Measurements from ENCODE around the gene REEP1.
"Not testable (repeated sequence)": the region's sequence is repeated elsewhere in the genome, so short reads cannot be mapped to it uniquely, and the experiment has no call there.

The REEP1 gene

GRCh38 chr2:86345783-86346370, 8.5 kb upstream of the REEP1 start:
- DNase-seq (ENCODE audit: low read depth), result not testable (repeated sequence)

GRCh38 chr2:86344404-86344803, 7.0 kb upstream of the REEP1 start:
- no peak for DNase-seq (ENCODE audit: low read depth)

GRCh38 chr2:86342488-86342887, 5.1 kb upstream of the REEP1 start:
- DNase-seq (ENCODE audit: low read depth), result no peak

GRCh38 chr2:86341470-86341869, 4.0 kb upstream of the REEP1 start:
- no peak for DNase-seq (ENCODE audit: low read depth)

- no peak for DNase-seq (ENCODE audit: low read depth)
These were observed 1.4 kb upstream of the REEP1 start for GRCh38 chr2:86338778-86339295.

GRCh38 chr2:86336675-86337243, 667 bp downstream of the REEP1 start:
- DNase-seq (ENCODE audit: low read depth), result no peak

GRCh38 chr2:86335865-86336674, 1.4 kb downstream of the REEP1 start:
- no peak for DNase-seq (ENCODE audit: low read depth)

GRCh38 chr2:86333378-86333777, 4.0 kb downstream of the REEP1 start:
- no peak for DNase-seq (ENCODE audit: low read depth)

GRCh38 chr2:86332654-86333053, 4.8 kb downstream of the REEP1 start:
- no peak for DNase-seq (ENCODE audit: low read depth)

- DNase-seq (ENCODE audit: low read depth), result no peak
These were observed 6.0 kb downstream of the REEP1 start for GRCh38 chr2:86331384-86331783.

- DNase-seq (ENCODE audit: low read depth), result no peak
These were observed 7.4 kb downstream of the REEP1 start for GRCh38 chr2:86330001-86330400.

GRCh38 chr2:86323273-86324021, 14.0 kb downstream of the REEP1 start:
- no peak for DNase-seq (ENCODE audit: low read depth)

GRCh38 chr2:86319700-86320580, 17.5 kb downstream of the REEP1 start:
- no peak for DNase-seq (ENCODE audit: low read depth)

- no peak for DNase-seq (ENCODE audit: low read depth)
These were observed 22.3 kb downstream of the REEP1 start for GRCh38 chr2:86315084-86315483.

- no peak for DNase-seq (ENCODE audit: low read depth)
These were observed 23.3 kb downstream of the REEP1 start for GRCh38 chr2:86314125-86314524.

- no peak for DNase-seq (ENCODE audit: low read depth)
These were observed 24.1 kb downstream of the REEP1 start for GRCh38 chr2:86313341-86313740.

GRCh38 chr2:86311879-86312278, 25.5 kb downstream of the REEP1 start:
- DNase-seq (ENCODE audit: low read depth), result no peak

GRCh38 chr2:86309966-86310365, 27.5 kb downstream of the REEP1 start:
- DNase-seq (ENCODE audit: low read depth), result no peak

- DNase-seq (ENCODE audit: low read depth), result no peak
These were observed 28.3 kb downstream of the REEP1 start for GRCh38 chr2:86308984-86309695.

- DNase-seq (ENCODE audit: low read depth), result no peak
These were observed 29.1 kb downstream of the REEP1 start for GRCh38 chr2:86308356-86308755.

GRCh38 chr2:86307431-86307830, 30.0 kb downstream of the REEP1 start:
- DNase-seq (ENCODE audit: low read depth), result no peak

All from activated T-cell treated with anti-CD3 and anti-CD28 coated beads for 24 hours (primary cell).